ENCODE measurements around the gene CDS2.

DNA sequence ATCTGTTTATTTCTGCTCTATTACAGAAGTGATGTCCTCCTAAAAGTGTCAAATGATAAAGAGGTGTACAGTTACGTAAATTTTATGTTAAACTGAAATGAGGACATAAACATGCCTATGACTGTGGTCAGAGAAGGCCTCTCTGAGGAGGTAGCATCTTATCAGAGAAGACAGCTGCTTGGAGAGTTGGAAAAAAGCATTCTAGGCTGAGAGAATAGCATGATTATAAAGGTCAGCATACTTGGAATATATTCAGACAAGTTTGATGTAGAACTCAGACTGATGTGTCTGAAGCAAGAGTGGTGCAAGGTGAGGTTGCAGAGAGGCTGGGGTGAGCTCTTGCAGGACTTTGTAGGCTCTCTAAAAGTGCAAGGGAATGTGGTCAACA is 3.9 kb upstream of the CDS2 start:
- no peak for TF ChIP-seq CTCF (conservative IDR thresholded peaks at IDR 0.05; ENCODE audit: low read depth in 2 of 2)
- no peak for TF ChIP-seq ZNF331 (CRISPR knock-in tag; IDR thresholded peaks at IDR 0.05; ENCODE audit: low read depth)
- TF ChIP-seq EZH2 (IDR thresholded peaks at IDR 0.05; ENCODE audit: low read depth, unreplicated experiment) = no peak
- no peak for TF ChIP-seq EZH2phosphoT487 (IDR thresholded peaks at IDR 0.05; ENCODE audit: unreplicated experiment)
- no peak for TF ChIP-seq POLR2AphosphoS5 (IDR thresholded peaks at IDR 0.05; ENCODE audit: low read depth)
- TF ChIP-seq ZNF114 (CRISPR knock-in tag; IDR thresholded peaks at IDR 0.05) = no peak
- no peak for TF ChIP-seq NANOG (IDR thresholded peaks at IDR 0.05; ENCODE audit: borderline replicate concordance)
- TF ChIP-seq JUNB (IDR thresholded peaks at IDR 0.05; ENCODE audit: unreplicated experiment) = no peak
- TF ChIP-seq, protein P1, sequence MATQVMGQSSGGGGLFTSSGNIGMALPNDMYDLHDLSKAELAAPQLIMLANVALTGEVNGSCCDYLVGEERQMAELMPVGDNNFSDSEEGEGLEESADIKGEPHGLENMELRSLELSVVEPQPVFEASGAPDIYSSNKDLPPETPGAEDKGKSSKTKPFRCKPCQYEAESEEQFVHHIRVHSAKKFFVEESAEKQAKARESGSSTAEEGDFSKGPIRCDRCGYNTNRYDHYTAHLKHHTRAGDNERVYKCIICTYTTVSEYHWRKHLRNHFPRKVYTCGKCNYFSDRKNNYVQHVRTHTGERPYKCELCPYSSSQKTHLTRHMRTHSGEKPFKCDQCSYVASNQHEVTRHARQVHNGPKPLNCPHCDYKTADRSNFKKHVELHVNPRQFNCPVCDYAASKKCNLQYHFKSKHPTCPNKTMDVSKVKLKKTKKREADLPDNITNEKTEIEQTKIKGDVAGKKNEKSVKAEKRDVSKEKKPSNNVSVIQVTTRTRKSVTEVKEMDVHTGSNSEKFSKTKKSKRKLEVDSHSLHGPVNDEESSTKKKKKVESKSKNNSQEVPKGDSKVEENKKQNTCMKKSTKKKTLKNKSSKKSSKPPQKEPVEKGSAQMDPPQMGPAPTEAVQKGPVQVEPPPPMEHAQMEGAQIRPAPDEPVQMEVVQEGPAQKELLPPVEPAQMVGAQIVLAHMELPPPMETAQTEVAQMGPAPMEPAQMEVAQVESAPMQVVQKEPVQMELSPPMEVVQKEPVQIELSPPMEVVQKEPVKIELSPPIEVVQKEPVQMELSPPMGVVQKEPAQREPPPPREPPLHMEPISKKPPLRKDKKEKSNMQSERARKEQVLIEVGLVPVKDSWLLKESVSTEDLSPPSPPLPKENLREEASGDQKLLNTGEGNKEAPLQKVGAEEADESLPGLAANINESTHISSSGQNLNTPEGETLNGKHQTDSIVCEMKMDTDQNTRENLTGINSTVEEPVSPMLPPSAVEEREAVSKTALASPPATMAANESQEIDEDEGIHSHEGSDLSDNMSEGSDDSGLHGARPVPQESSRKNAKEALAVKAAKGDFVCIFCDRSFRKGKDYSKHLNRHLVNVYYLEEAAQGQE (IDR thresholded peaks at IDR 0.05; ENCODE audit: unreplicated experiment) = no peak
- no peak for TF ChIP-seq CREB1 (CRISPR knock-in tag; IDR thresholded peaks at IDR 0.05; ENCODE audit: low read depth)
- TF ChIP-seq, protein P2, sequence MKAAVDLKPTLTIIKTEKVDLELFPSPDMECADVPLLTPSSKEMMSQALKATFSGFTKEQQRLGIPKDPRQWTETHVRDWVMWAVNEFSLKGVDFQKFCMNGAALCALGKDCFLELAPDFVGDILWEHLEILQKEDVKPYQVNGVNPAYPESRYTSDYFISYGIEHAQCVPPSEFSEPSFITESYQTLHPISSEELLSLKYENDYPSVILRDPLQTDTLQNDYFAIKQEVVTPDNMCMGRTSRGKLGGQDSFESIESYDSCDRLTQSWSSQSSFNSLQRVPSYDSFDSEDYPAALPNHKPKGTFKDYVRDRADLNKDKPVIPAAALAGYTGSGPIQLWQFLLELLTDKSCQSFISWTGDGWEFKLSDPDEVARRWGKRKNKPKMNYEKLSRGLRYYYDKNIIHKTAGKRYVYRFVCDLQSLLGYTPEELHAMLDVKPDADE (IDR thresholded peaks at IDR 0.05) = no peak
